Measurements from ENCODE around the gene CLBA1. TPM values are rescaled to one million over a fixed set of nuclear protein-coding genes. Genes with fewer than 3 reads are reported as not detected.

The CLBA1 gene
- total RNA-seq, 1 donor from 2014 or later: 10.2 TPM

- Mint-ChIP-seq H3K27ac (no peak overlapping the region), H3K9me3 (no peaks in the 10 kb centered on the region), H3K27me3 (ENCODE audit: low read depth) (peaks cover 15% of the 10 kb centered on the region), H3K36me3 (no peaks in the 10 kb centered on the region), H3K4me1 (peaks cover 24% of the 10 kb centered on the region), H3K4me3 (no peak overlapping the region)
- DNase-seq (ENCODE audit: low spot score in 2 of 2, unreplicated experiment in 2 of 2): no peak
- TF ChIP-seq CTCF (IDR thresholded peaks at IDR 0.05; ENCODE audit: unreplicated experiment): no peak
These were observed 13.1 kb upstream of the CLBA1 start for GRCh38 chr14:104972301-104973134.

DNA sequence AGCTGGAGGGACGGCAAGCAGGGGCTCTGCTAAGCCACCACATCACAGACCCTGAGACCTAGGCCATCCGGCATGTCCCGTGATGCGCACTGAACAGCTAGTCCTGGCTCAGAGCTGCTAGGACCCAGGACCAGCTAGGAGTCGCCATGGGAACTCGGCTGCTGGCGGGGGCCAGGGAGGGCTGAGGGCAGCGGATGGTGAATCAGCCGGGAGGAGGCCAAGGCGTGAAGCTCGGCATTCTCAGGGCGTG, 12.5 kb upstream of the CLBA1 start:
- Mint-ChIP-seq H3K9me3 (no peaks in the 10 kb centered on the region), H3K4me1 (peaks cover 22% of the 10 kb centered on the region), H3K36me3 (no peaks in the 10 kb centered on the region), H3K27me3 (ENCODE audit: low read depth) (peaks cover 17% of the 10 kb centered on the region), H3K4me3 (no peak overlapping the region), H3K27ac (no peak overlapping the region)
- DNase-seq (ENCODE audit: low spot score in 2 of 2, unreplicated experiment in 2 of 2): peak in 1 of 2 experiments; percentile 19
- no peak for TF ChIP-seq CTCF (IDR thresholded peaks at IDR 0.05; ENCODE audit: unreplicated experiment)

DNA sequence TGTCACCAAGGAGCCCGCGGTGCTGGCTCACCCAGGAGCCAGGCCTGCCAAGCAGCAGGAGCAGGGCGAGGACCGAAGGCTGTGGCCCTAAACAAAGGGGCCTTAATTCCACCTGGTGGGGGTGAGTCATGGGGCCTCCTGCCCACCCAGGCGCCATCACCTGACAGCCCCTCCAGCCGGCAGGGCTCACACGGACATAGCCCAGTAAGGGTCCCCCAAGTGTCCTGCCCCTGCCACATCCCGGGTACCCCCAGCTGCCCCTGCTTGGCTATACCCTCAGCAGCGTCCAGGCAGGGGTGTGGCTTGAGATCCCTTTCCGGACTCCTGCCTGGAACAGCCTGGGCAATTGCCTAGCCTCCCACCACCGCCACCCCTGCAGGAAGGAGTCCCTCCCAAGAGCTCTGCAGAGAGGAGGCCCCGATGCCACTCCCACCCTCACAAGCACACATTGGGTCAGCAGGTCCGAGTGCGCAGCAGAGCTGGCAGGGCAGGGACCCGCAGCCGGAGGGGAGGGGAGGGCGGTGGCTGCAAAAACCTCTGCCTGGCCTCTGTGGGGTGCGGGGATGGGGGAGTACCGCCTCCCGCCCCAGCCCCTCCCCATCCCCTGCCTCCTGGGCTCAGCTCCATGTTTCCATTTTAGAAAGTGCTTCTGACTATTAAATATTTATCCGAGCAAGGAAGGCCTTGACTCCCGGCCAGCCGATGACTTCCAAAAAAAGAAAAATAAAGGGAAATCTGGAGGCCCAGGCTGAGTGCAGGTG, 12.0 kb upstream of the CLBA1 start:
- no peak for TF ChIP-seq CTCF (IDR thresholded peaks at IDR 0.05; ENCODE audit: unreplicated experiment)
- H3K9me3 Mint-ChIP-seq: no peaks in the 10 kb centered on the region
- H3K36me3 Mint-ChIP-seq: no peaks in the 10 kb centered on the region
- H3K27ac Mint-ChIP-seq: no peak overlapping the region
- no peak for DNase-seq (ENCODE audit: low spot score in 2 of 2, unreplicated experiment in 2 of 2)
- H3K4me1 Mint-ChIP-seq: peaks cover 19% of the 10 kb centered on the region
- H3K27me3 Mint-ChIP-seq (ENCODE audit: low read depth): peaks cover 17% of the 10 kb centered on the region
- no peak overlapping the region for H3K4me3 Mint-ChIP-seq

DNA sequence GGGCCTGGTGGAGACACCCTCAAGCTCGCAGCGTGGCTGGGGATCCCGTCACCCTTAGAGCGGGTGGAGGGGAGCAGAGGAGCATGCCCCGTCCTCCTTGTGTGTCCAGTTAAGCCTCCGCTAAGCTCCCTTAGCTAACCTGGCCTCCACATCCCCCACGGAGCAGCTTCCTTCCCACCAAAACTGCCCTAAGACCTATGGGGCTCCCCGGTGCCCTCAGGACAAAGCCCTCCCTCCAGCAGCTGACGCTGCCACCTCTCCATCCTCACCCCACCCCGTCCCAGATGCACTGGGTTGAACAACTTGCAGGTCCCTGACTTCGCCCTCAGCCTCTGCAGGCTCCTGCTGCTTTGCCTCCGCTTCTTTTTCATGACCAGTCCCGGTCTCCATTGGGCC, 11.4 kb upstream of the CLBA1 start:
- H3K9me3 Mint-ChIP-seq: no peaks in the 10 kb centered on the region
- no peak for TF ChIP-seq CTCF (IDR thresholded peaks at IDR 0.05; ENCODE audit: unreplicated experiment)
- H3K36me3 Mint-ChIP-seq: no peaks in the 10 kb centered on the region
- peaks cover 14% of the 10 kb centered on the region for H3K4me1 Mint-ChIP-seq
- DNase-seq (ENCODE audit: low spot score in 2 of 2, unreplicated experiment in 2 of 2): peak in 1 of 2 experiments; percentile 9
- no peak overlapping the region for H3K27ac Mint-ChIP-seq
- H3K27me3 Mint-ChIP-seq (ENCODE audit: low read depth): peaks cover 21% of the 10 kb centered on the region
- H3K4me3 Mint-ChIP-seq: no peak overlapping the region

- Mint-ChIP-seq H3K27ac (no peak overlapping the region), H3K36me3 (no peaks in the 10 kb centered on the region), H3K27me3 (ENCODE audit: low read depth) (peaks cover 23% of the 10 kb centered on the region), H3K4me3 (no peak overlapping the region), H3K9me3 (no peaks in the 10 kb centered on the region), H3K4me1 (peaks cover 11% of the 10 kb centered on the region)
- no peak for DNase-seq (ENCODE audit: low spot score in 2 of 2, unreplicated experiment in 2 of 2)
- no peak for TF ChIP-seq CTCF (IDR thresholded peaks at IDR 0.05; ENCODE audit: unreplicated experiment)
These were observed 10.8 kb upstream of the CLBA1 start for GRCh38 chr14:104974665-104975390.

Data from mesothelial cell of epicardium (in vitro differentiated cells).